WTC11 (cell line): Measurements from ENCODE around the gene CCDC51.

ENCODE experiments used
- ATF3 ChIP-seq: sonication (generic); formaldehyde crosslinking; conservative IDR thresholded peaks from 2 replicates; pipeline ENCODE4 v1.8.1; 2022; ENCODE audit warnings: mild to moderate bottlenecking, missing genetic modification reagents
- CTCF ChIP-seq: fragments of 200-600 bp; IDR thresholded peaks from 2 replicates; pipeline ENCODE4 v1.8.0; 2022; ENCODE audit warnings: antibody characterized with exemption
- MLX ChIP-seq: sonication (generic); formaldehyde crosslinking; IDR thresholded peaks from 2 replicates; pipeline ENCODE4 v1.8.1; 2023; ENCODE audit warnings: mild to moderate bottlenecking, missing genetic modification reagents, moderate library complexity
- PREB ChIP-seq: sonication (generic); formaldehyde crosslinking; IDR thresholded peaks from 2 replicates; pipeline ENCODE4 v1.8.1; 2022; ENCODE audit warnings: mild to moderate bottlenecking, missing genetic modification reagents, moderate library complexity, borderline replicate concordance
- TEAD4 ChIP-seq: sonication (generic); formaldehyde crosslinking; IDR thresholded peaks from 2 replicates; pipeline ENCODE4 v1.8.0; 2022; ENCODE audit warnings: mild to moderate bottlenecking, missing genetic modification reagents
- USF1 ChIP-seq: sonication (generic); formaldehyde crosslinking; IDR thresholded peaks from 2 replicates; pipeline ENCODE4 v1.8.0; 2022; ENCODE audit warnings: mild to moderate bottlenecking, missing genetic modification reagents
- ZNF121 ChIP-seq: sonication (generic); formaldehyde crosslinking; IDR thresholded peaks from 2 replicates; pipeline ENCODE4 v1.8.0; 2023; ENCODE audit warnings: missing genetic modification reagents
- ZNF219 ChIP-seq: sonication (generic); formaldehyde crosslinking; IDR thresholded peaks from 2 replicates; pipeline ENCODE4 v1.8.0; 2023; ENCODE audit warnings: missing genetic modification reagents, mild to moderate bottlenecking, borderline replicate concordance
- ZNF416 ChIP-seq: fragments of 250-450 bp; sonication (Bioruptor Pico); IDR thresholded peaks from 2 replicates; pipeline ENCODE4 v1.9.0; 2021; ENCODE audit warnings: mild to moderate bottlenecking, inconsistent platforms
- ZNF425 ChIP-seq: fragments of 250-450 bp; sonication (Bioruptor Pico); conservative IDR thresholded peaks from 2 replicates; pipeline ENCODE4 v1.9.0; 2021; ENCODE audit warnings: mild to moderate bottlenecking

- no peak for TF ChIP-seq CTCF
- no peak for TF ChIP-seq TEAD4 (CRISPR knock-in tag)
- no peak for TF ChIP-seq ZNF425 (CRISPR knock-in tag)
- TF ChIP-seq PREB, result no peak
- TF ChIP-seq USF1 (CRISPR knock-in tag), result no peak
- no peak for TF ChIP-seq MLX (CRISPR knock-in tag)
- no peak for TF ChIP-seq ZNF121
- TF ChIP-seq ZNF416 (CRISPR knock-in tag), result no peak
- TF ChIP-seq ATF3 (CRISPR knock-in tag), result no peak
- no peak for TF ChIP-seq ZNF219
These were observed 5.2 kb downstream of the CCDC51 start for GRCh38 chr3:48434591-48435222.
